Naive B cell (primary cell): ENCODE measurements around the gene MS4A2. TPM values are rescaled to one million over a fixed set of nuclear protein-coding genes. Genes with fewer than 3 reads are reported as not detected.

Source experiments
- ATAC-seq, 2 donors: fragments of 150-1000 bp; cut with Tn5 transposase; 2 replicates each; pipeline ENCODE4 v1.10.0; 2021; ENCODE audit warnings: low read depth in 2 of 2, mild to moderate bottlenecking in 2 of 2, moderate library complexity in 2 of 2
- DNase-seq: peaks from one replicate; pipeline ENCODE4 v3.0.0; 2022
- H3K27ac Mint-ChIP-seq, 6 donors: one replicate each; pipeline ENCODE4 v1.8.0; 2020 to 2022; ENCODE audit warnings: mild to moderate bottlenecking in 6 of 6, mixed read lengths in 6 of 6, moderate library complexity in 5 of 6, inconsistent platforms in 2 of 6
- H3K27me3 Mint-ChIP-seq, 3 donors: one replicate each; pipeline ENCODE4 v1.8.0; 2021 to 2022; ENCODE audit warnings: mixed read lengths in 3 of 3, mild to moderate bottlenecking in 1 of 3
- H3K36me3 Mint-ChIP-seq, 2 donors: one replicate each; pipeline ENCODE4 v1.8.0; 2020 to 2022; ENCODE audit warnings: mixed read lengths in 2 of 2, inconsistent platforms in 1 of 2, mild to moderate bottlenecking in 1 of 2
- H3K4me1 Mint-ChIP-seq, 3 donors: one replicate each; pipeline ENCODE4 v1.8.0; 2020 to 2022; ENCODE audit warnings: mixed read lengths in 3 of 3, inconsistent platforms in 1 of 3, mild to moderate bottlenecking in 1 of 3, moderate library complexity in 1 of 3
- H3K4me3 Mint-ChIP-seq, 8 donors: one replicate each; pipeline ENCODE4 v1.8.0; 2020 to 2022; ENCODE audit warnings: mild to moderate bottlenecking in 8 of 8, mixed read lengths in 8 of 8, moderate library complexity in 8 of 8, inconsistent platforms in 2 of 8
- H3K9me3 Mint-ChIP-seq, 7 donors: one replicate each; pipeline ENCODE4 v1.8.0; 2020 to 2022; ENCODE audit warnings: mixed read lengths in 7 of 7, mild to moderate bottlenecking in 5 of 7, inconsistent platforms in 2 of 7, moderate library complexity in 1 of 7
- polyA plus RNA-seq, 6 donors: library from polyadenylated mRNA; unstranded; fragments of 300-500 nt; fragmentation: Illumina TruSeq; gene quantifications; one replicate each; pipeline ENCODE4 v1.2.3, GENCODE V29; 2021; ENCODE audit warnings: low read depth in 6 of 6

MS4A2 gene
- polyA plus RNA-seq, 6 donors from 2014 or later = not detected

DNA sequence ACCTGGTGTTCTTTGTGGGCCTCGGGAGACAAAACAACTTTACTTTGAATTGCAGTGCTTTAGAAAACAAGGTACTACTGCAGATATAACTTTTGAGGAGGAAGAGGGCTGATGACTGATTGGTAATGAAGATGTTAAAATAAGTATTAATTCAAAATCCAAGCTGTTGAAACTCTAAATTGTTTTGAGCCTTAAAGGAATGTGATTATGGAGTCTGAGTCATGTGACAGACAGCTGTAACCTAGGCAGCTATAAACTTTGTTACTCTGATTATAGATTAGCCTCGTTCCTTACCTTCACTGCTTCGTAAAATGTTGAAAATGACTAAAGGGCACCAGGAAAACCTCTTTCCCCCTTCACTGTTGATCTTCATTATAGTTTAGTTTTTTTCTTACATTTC lies 43.4 kb downstream of the MS4A2 start:
- Mint-ChIP-seq H3K36me3 (peaks cover 11 to 16% of the 10 kb centered on the region in 2 donors), H3K27me3 (no peaks in the 10 kb centered on the region), H3K4me1 (peaks cover 7 to 8% (median 7%) of the 10 kb centered on the region in 3 donors), H3K27ac (no peak overlapping the region), H3K4me3 (no peak overlapping the region), H3K9me3 (peaks cover 7 to 20% (median 14%) of the 10 kb centered on the region in 7 donors)
- no peak for ATAC-seq
- DNase-seq = no peak

DNA sequence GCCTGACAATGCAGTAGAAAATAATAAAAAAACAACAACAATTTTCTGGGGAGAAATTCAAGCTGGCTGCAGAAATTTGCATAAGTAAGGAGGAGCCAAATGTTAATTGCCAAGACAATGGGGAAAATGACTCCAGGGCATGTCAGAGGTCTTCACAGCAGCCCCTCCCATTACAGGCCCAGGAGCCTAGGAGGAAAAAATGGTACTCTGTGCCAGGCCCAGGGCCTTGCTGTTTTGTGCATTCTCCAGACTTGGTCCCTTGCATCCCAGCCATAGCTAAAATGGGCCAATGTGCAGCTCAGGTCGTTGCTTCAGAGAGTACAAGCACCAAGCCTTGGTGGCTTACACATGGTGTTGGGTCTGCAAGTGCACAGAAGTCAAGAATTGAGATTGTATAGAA lies 45.5 kb downstream of the MS4A2 start:
- no peak overlapping the region for H3K4me3 Mint-ChIP-seq
- ATAC-seq (no peak), DNase-seq (no peak)
- H3K36me3 Mint-ChIP-seq = peaks cover 16% of the 10 kb centered on the region in 2 donors
- no peak overlapping the region for H3K27ac Mint-ChIP-seq
- peaks cover 4 to 8% (median 7%) of the 10 kb centered on the region in 3 donors for H3K4me1 Mint-ChIP-seq
- no peaks in the 10 kb centered on the region for H3K27me3 Mint-ChIP-seq
- peaks cover 7 to 26% (median 18%) of the 10 kb centered on the region in 7 donors for H3K9me3 Mint-ChIP-seq

DNA sequence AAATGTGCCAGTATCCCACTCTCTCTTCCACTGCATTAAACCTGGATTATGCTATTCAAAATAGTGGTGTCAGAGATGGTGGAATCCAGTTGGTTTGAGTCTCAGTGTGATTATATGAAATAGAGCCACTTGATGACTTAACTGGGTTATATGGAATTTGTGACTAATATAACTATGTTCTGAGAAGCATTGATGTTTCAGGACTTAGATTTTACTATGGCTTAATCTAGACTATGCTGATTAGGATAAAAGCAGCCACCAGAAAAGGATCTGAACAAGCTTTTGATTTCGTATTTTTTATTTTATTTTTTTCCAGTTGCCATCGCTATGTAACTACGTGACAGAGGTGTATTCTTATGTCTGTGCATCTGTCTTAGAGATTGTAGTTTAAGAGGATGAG lies 55.3 kb downstream of the MS4A2 start:
- Mint-ChIP-seq H3K4me3 (no peak overlapping the region), H3K4me1 (no peaks in the 10 kb centered on the region), H3K27me3 (no peaks in the 10 kb centered on the region), H3K27ac (no peak overlapping the region), H3K9me3 (no peaks in the 10 kb centered on the region), H3K36me3 (no peaks in the 10 kb centered on the region)
- no peak for ATAC-seq
- no peak for DNase-seq

DNA sequence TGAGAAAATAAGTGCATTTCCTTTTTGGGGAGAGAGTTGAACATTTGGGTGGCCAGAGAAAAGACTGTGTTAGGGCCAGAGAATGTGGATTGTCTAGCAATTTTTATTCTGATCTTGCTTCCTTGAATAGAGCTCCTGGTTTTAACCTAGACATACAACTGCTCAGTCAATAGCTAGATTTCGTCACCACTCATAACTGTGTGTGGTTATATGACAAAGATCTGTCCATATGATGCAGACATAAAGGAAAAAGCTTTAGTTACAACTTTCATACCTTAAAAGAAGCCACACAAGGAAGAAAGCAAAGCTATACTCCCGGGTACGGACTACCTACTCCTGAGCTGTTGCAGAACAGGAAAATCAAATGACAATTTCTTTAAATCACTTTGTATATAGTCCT lies 57.2 kb downstream of the MS4A2 start:
- H3K27ac Mint-ChIP-seq = no peak overlapping the region
- no peaks in the 10 kb centered on the region for H3K4me1 Mint-ChIP-seq
- DNase-seq (no peak), ATAC-seq (no peak)
- H3K9me3 Mint-ChIP-seq = no peaks in the 10 kb centered on the region
- no peaks in the 10 kb centered on the region for H3K27me3 Mint-ChIP-seq
- no peaks in the 10 kb centered on the region for H3K36me3 Mint-ChIP-seq
- H3K4me3 Mint-ChIP-seq = no peak overlapping the region

Other genes with a start within 250 kb of the MS4A2 start
- gene CBLIF, start 243.2 kb upstream of the MS4A2 start, polyA plus RNA-seq = not detected
- not detected for gene TCN1, start 222.2 kb upstream of the MS4A2 start, polyA plus RNA-seq
- not detected for gene OOSP3, start 209.9 kb upstream of the MS4A2 start, polyA plus RNA-seq
- not detected for gene OOSP1, start 150.2 kb upstream of the MS4A2 start, polyA plus RNA-seq
- not detected for gene OOSP4A, start 124.6 kb upstream of the MS4A2 start, polyA plus RNA-seq
- not detected for gene OOSP4B, start 71.5 kb upstream of the MS4A2 start, polyA plus RNA-seq
- gene OOSP2, start 48.3 kb upstream of the MS4A2 start, polyA plus RNA-seq = not detected
- under 1 TPM in 1 of 6 donors, not detected in 5; 0.57 TPM for gene MS4A3, start 32.0 kb upstream of the MS4A2 start, polyA plus RNA-seq
- 10 to 100 TPM in 2 of 6 donors, 1 to 10 TPM in 4; 1.5 to 11.3 (median 3.3) TPM for gene MS4A6A, start 94.4 kb downstream of the MS4A2 start, polyA plus RNA-seq
- gene MS4A4E, start 154.5 kb downstream of the MS4A2 start, polyA plus RNA-seq = not detected
- under 1 TPM in 2 of 6 donors, not detected in 4; 0.16 to 0.34 TPM for gene MS4A4A, start 192.0 kb downstream of the MS4A2 start, polyA plus RNA-seq
- not detected for gene MS4A6E, start 238.6 kb downstream of the MS4A2 start, polyA plus RNA-seq